HepG2 (cell line): ENCODE data around the gene TMEM182. TPM values are rescaled to one million over a fixed set of nuclear protein-coding genes. Genes with fewer than 3 reads are reported as not detected.
A peak's percentile ranks its signal among the peaks of the same experiment; 100 is the strongest.

ENCODE experiments used
- ARHGAP35 ChIP-seq: sonication (generic); formaldehyde crosslinking; IDR thresholded peaks from 2 replicates; pipeline ENCODE4 v1.9.0; 2022; ENCODE audit warnings: mild to moderate bottlenecking, inconsistent platforms, moderate library complexity, missing genetic modification reagents, borderline replicate concordance
- BORCS8-MEF2B ChIP-seq: sonication (generic); formaldehyde crosslinking; IDR thresholded peaks from 2 replicates; pipeline ENCODE4 v1.8.0; 2022; ENCODE audit warnings: mild to moderate bottlenecking, missing genetic modification reagents
- FOXA3 ChIP-seq: IDR thresholded peaks from 2 replicates; pipeline ENCODE4 v1.6.1; 2016; ENCODE audit warnings: missing genetic modification reagents, missing compliant biosample characterization
- GLI4 ChIP-seq: sonication (generic); formaldehyde crosslinking; IDR thresholded peaks from 2 replicates; pipeline ENCODE4 v1.5.1; 2020; ENCODE audit warnings: missing genetic modification reagents, mild to moderate bottlenecking, moderate library complexity, borderline replicate concordance
- IKZF5 ChIP-seq: IDR thresholded peaks from 2 replicates; pipeline ENCODE4 v1.6.1; 2018; ENCODE audit warnings: missing genetic modification reagents, mild to moderate bottlenecking, missing compliant biosample characterization
- KAT2B ChIP-seq: fragments of 150-350 bp; IDR thresholded peaks from 2 replicates; pipeline ENCODE4 v1.6.1; 2014; ENCODE audit warnings: low read depth, low read length, borderline replicate concordance
- LRRFIP1 ChIP-seq: sonication (generic); formaldehyde crosslinking; conservative IDR thresholded peaks from 2 replicates; pipeline ENCODE4 v1.4.0; 2020; ENCODE audit warnings: missing genetic modification reagents
- MEF2D ChIP-seq: sonication (generic); formaldehyde crosslinking; IDR thresholded peaks from 2 replicates; pipeline ENCODE4 v1.5.1; 2020; ENCODE audit warnings: mild to moderate bottlenecking, missing genetic modification reagents
- MEIS2 ChIP-seq: sonication (generic); formaldehyde crosslinking; IDR thresholded peaks from 2 replicates; pipeline ENCODE4 v1.9.0; 2021; ENCODE audit warnings: mild to moderate bottlenecking, missing genetic modification reagents
- PHF5A ChIP-seq: IDR thresholded peaks from one replicate; pipeline ENCODE4 v1.6.1; 2018; ENCODE audit warnings: low read depth, missing genetic modification reagents; ENCODE audit not compliant: unreplicated experiment
- POLR2AphosphoS2 ChIP-seq: IDR thresholded peaks from 2 replicates; pipeline ENCODE4 v1.6.1; 2011; ENCODE audit warnings: low read depth, low read length, improper control_type of control experiment
- SATB2 ChIP-seq: sonication (generic); formaldehyde crosslinking; IDR thresholded peaks from 2 replicates; pipeline ENCODE4 v1.5.0; 2020; ENCODE audit warnings: missing genetic modification reagents
- SETDB1 ChIP-seq: sonication (generic); formaldehyde crosslinking; IDR thresholded peaks from 2 replicates; pipeline ENCODE4 v1.5.1; 2020; ENCODE audit warnings: missing genetic modification reagents, mild to moderate bottlenecking, borderline replicate concordance
- SKI ChIP-seq: fragments of 450-650 bp; IDR thresholded peaks from one replicate; pipeline ENCODE4 v1.6.1; 2018; ENCODE audit warnings: mild to moderate bottlenecking; ENCODE audit not compliant: partially characterized antibody
- SMC3 ChIP-seq: IDR thresholded peaks from 2 replicates; pipeline ENCODE4 v1.6.1; 2011; ENCODE audit warnings: low read length, improper control_type of control experiment
- SMYD3 ChIP-seq: sonication (generic); formaldehyde crosslinking; IDR thresholded peaks from 2 replicates; pipeline ENCODE4 v1.8.1; 2023; ENCODE audit warnings: mild to moderate bottlenecking, missing genetic modification reagents
- ZNF674 ChIP-seq: sonication (generic); formaldehyde crosslinking; IDR thresholded peaks from 2 replicates; pipeline ENCODE4 v1.5.0; 2020; ENCODE audit warnings: low read depth, mild to moderate bottlenecking, missing genetic modification reagents
- ZNF775 ChIP-seq: sonication (generic); formaldehyde crosslinking; IDR thresholded peaks from 2 replicates; pipeline ENCODE4 v1.4.0; 2020; ENCODE audit warnings: missing genetic modification reagents, mild to moderate bottlenecking, moderate library complexity, borderline replicate concordance
- ZNF788 ChIP-seq: sonication (generic); formaldehyde crosslinking; IDR thresholded peaks from 2 replicates; pipeline ENCODE4 v1.5.0; 2020; ENCODE audit warnings: mild to moderate bottlenecking, missing genetic modification reagents, borderline replicate concordance
- polyA plus RNA-seq, 8 experiments: library from polyadenylated mRNA; depleted of rRNA in 3 of 8; stranded (reverse) in 7 of 8; unstranded in 1 of 8; fragments of >200 nt; fragmentation: Illumina TruSeq in 4 of 8; extraction: Trizol in 4 of 8; gene quantifications; 2 replicates each; pipeline versions ENCODE4 v1.2.1 to v1.2.3, GENCODE V29; 2011 to 2016; ENCODE audit warnings: low read depth in 4 of 8, missing spikeins in 1 of 8, mixed read lengths in 1 of 8; ENCODE audit not compliant: insufficient read depth in 1 of 8
- total RNA-seq, 5 experiments: library from RNA; depleted of rRNA; stranded (reverse); fragments of >200 nt; fragmentation: Illumina TruSeq; extraction: Trizol; gene quantifications; 2 replicates each; pipeline ENCODE4 v1.2.3, GENCODE V29; 2016; ENCODE audit warnings: low read depth in 1 of 5
- TF ChIP-seq, protein P1 (sequence below): fragments of 450-650 bp; IDR thresholded peaks from 2 replicates; pipeline ENCODE4 v1.6.1; 2016
- TF ChIP-seq, protein P2 (sequence below): sonication (generic); formaldehyde crosslinking; IDR thresholded peaks from 2 replicates; pipeline ENCODE4 v1.4.0; 2020; ENCODE audit warnings: mild to moderate bottlenecking, low read depth, missing genetic modification reagents

The TMEM182 gene
- total and polyA plus RNA-seq, 2 of the 13 experiments (the other 11 are each of a cell fraction or from before 2014, with no cell fraction given): 8.7 to 8.9 TPM

- TF ChIP-seq, protein P1, sequence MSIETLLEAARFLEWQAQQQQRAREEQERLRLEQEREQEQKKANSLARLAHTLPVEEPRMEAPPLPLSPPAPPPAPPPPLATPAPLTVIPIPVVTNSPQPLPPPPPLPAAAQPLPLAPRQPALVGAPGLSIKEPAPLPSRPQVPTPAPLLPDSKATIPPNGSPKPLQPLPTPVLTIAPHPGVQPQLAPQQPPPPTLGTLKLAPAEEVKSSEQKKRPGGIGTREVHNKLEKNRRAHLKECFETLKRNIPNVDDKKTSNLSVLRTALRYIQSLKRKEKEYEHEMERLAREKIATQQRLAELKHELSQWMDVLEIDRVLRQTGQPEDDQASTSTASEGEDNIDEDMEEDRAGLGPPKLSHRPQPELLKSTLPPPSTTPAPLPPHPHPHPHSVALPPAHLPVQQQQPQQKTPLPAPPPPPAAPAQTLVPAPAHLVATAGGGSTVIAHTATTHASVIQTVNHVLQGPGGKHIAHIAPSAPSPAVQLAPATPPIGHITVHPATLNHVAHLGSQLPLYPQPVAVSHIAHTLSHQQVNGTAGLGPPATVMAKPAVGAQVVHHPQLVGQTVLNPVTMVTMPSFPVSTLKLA: no peak
- TF ChIP-seq PHF5A (CRISPR knock-in tag) (peak; percentile 94), BORCS8-MEF2B (CRISPR knock-in tag) (peak; percentile 66; the same call in 1 of the 2 replicates), LRRFIP1 (no peak), KAT2B (no peak), SKI (peak; percentile 21), MEIS2 (CRISPR knock-in tag) (0 out of 2 replicates have a peak, but pooled peaks have one; percentile 70), SETDB1 (no peak), SMC3 (0 out of 2 replicates have a peak, but pooled peaks have one; percentile 15), GLI4 (CRISPR knock-in tag) (no peak), MEF2D (CRISPR knock-in tag) (peak; percentile 51; the same call in 1 of the 2 replicates), IKZF5 (CRISPR knock-in tag) (peak; percentile 87; the same call in 1 of the 2 replicates), POLR2AphosphoS2 (no peak), ZNF775 (CRISPR knock-in tag) (no peak), ZNF788 (CRISPR knock-in tag) (peak; percentile 77; the same call in 1 of the 2 replicates), ARHGAP35 (CRISPR knock-in tag) (no peak), SATB2 (no peak), SMYD3 (CRISPR knock-in tag) (peak; percentile 83), ZNF674 (CRISPR knock-in tag) (no peak), FOXA3 (CRISPR knock-in tag) (peak; percentile 94)
- TF ChIP-seq, protein P2, sequence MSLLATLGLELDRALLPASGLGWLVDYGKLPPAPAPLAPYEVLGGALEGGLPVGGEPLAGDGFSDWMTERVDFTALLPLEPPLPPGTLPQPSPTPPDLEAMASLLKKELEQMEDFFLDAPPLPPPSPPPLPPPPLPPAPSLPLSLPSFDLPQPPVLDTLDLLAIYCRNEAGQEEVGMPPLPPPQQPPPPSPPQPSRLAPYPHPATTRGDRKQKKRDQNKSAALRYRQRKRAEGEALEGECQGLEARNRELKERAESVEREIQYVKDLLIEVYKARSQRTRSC (CRISPR knock-in tag): no peak
Observed at GRCh38 chr2:102724016-102724490, 37.8 kb upstream of the TMEM182 start (continued).
